C4-2B (cell line): Measurements from ENCODE around the gene GRK5.

Source experiments
- ZFX ChIP-seq: fragments of 450-650 bp; IDR thresholded peaks from 2 replicates; pipeline ENCODE4 v1.6.1; 2017
- TF ChIP-seq, protein P1 (sequence below): fragments of 450-650 bp; conservative IDR thresholded peaks from 2 replicates; pipeline ENCODE4 v1.5.1; 2017; ENCODE audit warnings: mild to moderate bottlenecking

DNA sequence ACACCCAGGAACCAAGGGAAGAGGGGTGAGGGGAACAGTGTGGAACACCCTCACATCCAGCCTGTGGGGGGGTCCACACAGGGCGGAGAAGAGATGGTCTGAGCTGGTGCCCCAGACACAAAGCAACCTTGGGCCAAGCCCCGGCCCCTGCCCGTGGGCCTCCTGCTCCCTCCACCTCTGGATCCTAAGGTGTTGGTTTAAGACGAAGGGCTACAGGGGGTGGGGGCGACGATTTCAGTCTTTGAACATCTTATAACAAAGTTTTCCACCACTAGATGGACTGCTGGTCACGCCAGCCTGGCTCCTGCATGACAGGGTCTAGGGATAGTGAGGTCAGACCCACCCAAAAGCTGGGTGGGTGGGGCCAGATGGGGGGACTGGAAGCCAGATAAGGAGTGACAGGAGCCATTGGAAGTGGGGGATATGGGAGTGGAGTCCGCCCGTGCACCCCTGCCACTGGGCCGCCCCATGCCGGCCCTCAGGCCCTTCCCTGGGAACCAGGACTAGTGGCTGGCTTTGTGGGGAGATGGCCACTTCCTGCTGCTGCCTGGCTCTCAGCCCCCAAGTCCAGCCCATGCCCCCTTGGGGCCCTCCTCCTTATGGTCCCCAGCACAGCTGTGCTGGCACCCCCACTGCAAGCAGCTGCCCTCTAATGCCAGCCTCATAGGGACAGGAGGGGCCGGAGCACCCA, 236.7 kb downstream of the GRK5 start:
- TF ChIP-seq, protein P1, sequence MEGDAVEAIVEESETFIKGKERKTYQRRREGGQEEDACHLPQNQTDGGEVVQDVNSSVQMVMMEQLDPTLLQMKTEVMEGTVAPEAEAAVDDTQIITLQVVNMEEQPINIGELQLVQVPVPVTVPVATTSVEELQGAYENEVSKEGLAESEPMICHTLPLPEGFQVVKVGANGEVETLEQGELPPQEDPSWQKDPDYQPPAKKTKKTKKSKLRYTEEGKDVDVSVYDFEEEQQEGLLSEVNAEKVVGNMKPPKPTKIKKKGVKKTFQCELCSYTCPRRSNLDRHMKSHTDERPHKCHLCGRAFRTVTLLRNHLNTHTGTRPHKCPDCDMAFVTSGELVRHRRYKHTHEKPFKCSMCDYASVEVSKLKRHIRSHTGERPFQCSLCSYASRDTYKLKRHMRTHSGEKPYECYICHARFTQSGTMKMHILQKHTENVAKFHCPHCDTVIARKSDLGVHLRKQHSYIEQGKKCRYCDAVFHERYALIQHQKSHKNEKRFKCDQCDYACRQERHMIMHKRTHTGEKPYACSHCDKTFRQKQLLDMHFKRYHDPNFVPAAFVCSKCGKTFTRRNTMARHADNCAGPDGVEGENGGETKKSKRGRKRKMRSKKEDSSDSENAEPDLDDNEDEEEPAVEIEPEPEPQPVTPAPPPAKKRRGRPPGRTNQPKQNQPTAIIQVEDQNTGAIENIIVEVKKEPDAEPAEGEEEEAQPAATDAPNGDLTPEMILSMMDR = no peak
- no peak for TF ChIP-seq ZFX
